HG02943 (cell line): Measurements from ENCODE around the gene RBBP8.
"Not testable (repeated sequence)": the region's sequence is repeated elsewhere in the genome, so short reads cannot be mapped to it uniquely, and the experiment has no call there.

ENCODE experiments used
- ATAC-seq: cut with Tn5 transposase; IDR thresholded peaks from one replicate; pipeline ENCODE4 v1.9.1; 2021; ENCODE audit warnings: mild to moderate bottlenecking, low read depth, moderate library complexity; ENCODE audit not compliant: unreplicated experiment

The RBBP8 gene

DNA sequence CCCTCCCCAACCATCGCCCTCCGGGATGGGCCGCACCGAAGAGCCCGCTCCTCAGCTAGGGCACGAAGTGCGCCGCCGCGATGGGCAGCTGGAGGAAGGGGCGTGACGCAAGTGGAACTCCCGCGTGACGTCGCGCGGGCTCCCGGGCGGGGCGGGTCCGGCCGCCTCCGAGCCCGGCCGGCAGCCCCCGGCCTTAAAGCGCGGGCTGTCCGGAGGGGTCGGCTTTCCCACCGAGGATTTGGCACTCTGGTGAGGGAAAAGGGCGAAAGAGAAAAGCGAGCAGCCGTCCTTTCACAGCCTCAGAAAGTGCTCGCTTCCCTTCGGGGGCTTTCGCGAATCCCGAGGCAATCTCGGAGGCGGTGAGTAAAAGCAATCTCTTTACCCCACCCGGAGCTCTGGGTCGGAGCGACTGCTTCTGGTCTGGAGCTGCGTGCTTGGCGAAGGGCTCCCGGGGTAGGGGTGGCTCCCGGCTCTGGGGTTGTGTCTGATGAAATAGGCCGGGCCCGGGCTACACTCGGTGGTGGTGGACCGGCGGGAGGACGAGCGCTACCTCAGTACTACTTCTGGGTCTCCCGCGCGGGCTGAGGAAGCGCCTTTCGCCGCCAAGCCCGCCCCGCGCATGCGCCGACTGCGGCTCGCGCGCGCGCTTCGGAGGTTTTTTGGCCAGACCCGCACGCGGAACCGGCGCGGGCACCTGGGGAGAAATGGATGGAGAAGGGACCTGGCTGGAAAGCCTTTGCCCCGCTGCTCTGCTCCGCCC is at the start of gene RBBP8:
TSS of gene RBBP8 (plus strand) at position 123 of the 760 bp plus-strand sequence. CDS start 3,524 bp downstream, outside the sequence.
- peak; percentile 80 for ATAC-seq

DNA sequence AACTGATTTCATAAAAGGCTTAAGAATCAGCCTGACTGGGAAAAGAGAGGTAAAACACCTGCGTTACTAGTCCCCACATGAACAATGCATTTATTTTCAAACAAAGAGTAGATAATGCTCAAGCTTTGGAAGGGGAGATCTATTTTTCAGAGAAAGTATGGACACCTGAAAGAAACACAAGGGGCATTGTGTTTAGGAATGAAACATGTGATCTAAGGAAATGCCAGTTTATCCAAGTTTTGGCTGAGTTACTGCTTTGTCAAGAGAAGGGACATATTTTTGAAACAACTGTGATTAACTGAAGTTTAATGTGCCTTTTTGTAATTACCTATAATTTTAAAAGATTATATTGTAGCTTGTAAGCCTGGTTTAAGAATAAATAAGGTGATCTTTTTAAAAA is 49.3 kb upstream of the RBBP8 start:
- ATAC-seq, result no peak

DNA sequence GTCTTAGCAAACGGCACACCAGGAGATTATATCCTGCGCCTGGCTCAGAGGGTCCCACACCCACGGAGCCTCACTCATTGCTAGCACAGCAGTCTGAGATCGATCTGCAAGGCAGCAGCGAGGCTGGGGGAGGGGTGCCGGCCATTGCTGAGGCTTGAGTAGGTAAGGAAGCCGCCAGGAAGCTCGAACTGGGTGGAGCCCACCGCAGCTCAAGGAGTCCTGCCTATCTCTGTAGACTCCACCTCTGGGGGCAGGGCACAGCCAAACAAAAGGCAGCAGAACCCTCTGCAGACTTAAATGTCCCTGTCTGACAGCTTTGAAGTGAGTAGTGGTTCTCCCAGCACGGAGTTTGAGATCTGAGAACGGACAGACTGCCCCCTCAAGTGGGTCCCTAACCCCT is 47.4 kb upstream of the RBBP8 start:
- not testable (repeated sequence) for ATAC-seq

DNA sequence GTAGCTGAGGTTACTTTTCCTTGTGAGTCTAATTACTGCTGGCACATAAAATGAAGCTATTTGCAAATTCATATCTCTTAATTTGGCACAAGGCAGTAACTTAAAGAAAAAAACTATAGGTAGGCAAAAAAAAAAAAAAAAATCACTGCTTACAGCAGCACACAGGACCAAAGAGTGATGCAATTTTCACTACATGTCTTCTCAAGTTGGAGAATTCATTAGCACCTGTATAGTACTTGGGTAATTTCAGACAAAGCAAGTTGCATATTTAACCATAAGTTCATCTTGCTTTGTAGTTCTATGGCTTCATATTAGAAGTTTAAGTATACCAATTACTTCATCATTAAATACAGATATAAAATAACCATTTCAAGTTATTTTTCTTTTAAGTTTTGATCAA is 33.7 kb upstream of the RBBP8 start:
- ATAC-seq, result no peak

DNA sequence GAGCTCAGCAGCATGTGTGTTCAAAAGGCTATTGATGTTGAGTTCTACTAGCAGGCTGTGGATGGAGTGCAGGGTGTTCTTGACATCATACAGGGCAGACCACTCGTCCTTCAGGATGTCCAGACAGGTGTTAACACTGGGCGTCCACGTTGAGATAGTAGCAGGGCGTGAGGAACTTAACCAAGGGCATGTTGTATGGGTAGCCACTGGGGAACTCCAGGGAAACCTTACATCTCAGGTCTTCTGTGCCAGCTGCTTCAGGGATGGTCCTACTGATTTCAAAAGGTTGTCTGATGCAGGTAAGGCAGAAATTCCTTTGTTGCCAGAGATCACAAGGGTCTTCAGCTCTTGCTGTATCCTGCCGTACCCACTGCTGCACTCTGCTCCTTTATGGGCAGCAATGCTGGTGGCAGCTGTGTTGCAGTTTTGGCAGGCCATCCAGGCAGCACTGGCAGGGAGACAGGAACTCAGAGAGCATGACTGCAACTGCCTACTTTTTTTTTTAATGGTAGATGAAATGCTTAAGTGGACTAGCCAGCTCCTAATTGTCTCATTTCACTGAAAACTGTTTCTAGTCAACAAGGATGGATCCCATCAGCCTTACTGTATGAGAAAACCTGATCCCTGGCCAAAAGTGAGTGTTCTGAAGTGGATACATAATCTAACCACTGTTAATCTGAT is 32.4 kb upstream of the RBBP8 start:
- no peak for ATAC-seq

DNA sequence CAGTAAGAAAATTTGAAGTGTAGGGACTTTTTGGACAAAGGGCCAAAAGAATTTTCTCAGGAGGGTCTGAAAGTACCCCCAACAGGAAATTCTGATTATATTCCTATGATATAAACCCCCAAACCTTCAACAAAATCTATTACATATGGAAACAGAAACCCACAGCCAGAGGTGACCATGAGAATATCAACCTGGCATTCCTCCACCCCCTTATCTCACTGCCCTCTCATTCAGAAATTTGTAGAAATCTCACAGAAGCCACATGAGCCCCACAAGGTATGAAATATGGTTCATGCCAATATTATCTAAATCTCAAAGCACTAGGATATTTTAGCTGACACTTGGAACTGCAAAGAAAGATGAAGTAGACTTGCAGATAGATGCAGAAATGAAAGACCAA is 31.0 kb upstream of the RBBP8 start:
- ATAC-seq, result no peak

DNA sequence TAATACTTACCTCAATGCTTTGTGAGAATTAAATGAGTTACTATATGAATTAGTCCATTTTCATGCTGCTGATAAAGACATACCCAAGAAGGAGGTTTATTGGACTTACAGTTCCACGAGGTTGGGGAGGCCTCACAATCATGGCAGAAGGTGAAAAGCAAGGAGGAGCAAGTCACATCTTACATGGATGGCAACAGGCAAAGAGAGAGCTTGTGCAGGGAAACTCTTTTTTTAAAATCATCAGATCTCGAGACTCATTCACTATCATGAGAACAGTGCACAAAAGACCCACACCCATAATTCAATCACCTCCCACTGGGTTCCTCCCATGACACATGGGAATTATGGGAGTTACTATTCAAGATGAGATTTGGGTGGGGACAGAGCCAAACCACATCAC is 29.9 kb upstream of the RBBP8 start:
- not testable (repeated sequence) for ATAC-seq

DNA sequence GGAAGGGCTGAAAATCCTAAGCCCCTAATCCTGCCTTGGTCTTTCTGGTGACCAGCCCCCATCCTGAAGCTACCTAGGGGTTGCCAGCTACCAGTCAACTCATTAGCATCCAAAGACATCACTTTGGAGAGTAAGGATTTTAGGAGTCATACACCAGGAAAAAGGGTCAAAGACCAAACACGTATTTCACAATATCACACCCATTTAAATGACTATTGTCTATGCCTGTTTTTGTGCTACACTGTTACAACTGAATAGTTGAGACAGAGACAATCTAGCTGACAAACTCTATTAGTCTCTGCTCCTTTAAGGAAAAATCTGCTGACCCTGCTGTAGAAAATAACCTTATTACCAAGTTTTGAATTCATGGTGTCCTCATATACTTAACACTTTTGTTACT is 21.0 kb upstream of the RBBP8 start:
- ATAC-seq, result no peak

DNA sequence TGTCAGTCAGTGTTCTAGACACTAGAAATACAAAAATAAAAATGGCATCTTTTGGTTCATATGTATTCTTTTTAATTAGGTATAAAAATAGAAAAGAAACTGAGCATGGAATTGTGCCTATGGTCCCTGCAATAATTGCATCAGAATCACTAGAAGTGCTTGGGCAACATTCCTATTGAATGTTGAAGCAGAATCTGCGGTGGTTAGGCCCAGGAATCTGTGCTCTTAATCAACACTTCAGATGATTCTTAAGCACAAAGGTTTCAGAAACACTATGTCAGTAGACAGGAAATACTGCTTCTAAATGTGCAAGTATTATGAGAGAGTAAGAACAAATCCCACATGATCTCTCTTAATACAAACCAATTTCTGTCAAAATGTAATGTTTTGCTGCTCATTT is 20.3 kb upstream of the RBBP8 start:
- no peak for ATAC-seq

DNA sequence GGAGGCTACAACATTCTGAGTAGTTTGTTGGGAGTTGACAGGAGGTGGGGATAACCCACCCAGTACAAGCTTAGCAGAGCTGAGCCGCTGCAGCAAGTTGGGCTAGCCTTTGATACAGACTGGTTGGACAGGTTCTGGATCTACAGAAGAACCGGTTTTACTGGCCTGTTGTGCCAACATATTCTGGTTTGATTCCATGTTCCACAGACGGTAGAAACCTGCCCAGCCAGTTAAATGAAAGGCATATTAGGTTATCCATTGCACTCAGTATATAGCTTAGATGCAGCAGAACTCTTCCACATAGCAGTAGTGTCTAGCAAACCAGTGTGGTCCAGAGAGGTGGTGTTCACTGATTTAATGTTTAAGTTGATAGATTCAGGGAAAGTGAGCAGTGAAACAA is 19.3 kb upstream of the RBBP8 start:
- no peak for ATAC-seq

DNA sequence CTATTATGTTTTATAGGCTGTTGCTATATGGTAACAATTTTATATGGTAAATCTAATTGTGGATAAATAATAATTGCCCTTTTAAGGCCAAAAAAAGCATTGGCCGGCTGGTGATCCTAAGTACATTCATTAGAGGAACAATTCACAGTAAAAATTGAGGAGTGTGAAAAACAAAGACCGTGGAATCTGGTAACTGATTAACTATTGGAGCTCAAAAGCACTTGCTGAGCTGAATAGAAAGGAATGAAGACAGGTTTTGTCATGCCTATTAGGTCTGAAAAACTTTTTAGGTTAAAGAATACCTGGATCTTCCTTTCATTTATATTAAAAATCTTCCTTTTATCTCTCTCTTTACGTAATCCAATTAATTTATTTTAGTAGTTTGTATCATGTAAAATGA is 18.5 kb upstream of the RBBP8 start:
- no peak for ATAC-seq

DNA sequence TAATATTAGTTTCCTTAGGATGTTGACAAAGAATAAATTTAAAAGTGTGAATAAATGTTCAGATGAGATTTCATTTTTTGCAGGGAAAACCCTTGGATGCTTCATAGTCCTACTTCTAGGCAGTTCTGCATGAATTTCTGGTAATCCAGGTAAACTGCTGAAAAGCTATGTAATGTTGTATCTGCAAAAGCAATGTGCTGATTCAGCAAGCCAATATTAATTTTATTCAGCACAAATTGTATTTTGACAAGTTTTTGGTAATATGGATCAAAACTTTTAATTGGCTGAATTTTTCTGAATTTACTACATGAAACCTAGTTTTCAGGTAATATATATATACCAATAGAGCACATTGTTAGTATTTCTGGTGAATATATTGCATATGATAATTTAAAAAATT is 17.8 kb upstream of the RBBP8 start:
- no peak for ATAC-seq

DNA sequence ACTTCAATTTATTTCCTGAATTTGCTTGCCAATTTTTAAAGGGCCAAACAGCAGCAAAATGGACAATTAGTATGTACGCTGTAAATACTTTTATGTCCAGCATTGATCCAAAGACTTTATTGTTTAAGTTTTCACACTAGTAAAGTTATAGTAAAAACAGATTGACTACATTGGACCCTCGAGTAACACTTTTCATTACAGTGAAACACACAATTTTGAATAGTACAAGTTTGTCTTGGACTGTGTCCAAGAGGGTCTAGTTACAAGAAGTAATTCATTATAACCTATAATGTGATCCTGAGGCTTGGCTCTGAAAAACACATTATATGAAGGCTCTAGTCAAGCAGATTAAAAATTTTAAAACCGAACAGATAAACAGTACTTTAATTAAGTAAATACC is 11.4 kb upstream of the RBBP8 start:
- no peak for ATAC-seq

DNA sequence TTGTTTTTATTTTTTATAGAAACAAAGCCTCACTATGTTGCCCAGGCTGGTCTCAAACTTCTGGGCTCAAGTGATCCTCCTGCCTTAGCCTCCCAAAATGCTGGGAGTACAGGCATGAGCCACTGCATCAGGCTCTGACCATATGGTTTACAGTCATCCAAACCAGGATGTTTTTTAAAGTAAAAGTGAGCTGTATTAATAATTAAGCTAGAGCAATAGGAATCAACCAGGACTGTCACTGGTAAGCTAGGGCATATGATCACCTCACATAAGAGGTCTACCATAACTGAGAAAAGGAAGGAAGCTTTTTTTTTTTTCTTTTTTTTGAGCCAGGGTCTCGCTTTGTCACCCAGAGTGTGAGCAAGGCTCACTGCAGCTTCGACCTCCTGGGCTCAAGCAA is 8.5 kb upstream of the RBBP8 start:
- no peak for ATAC-seq

DNA sequence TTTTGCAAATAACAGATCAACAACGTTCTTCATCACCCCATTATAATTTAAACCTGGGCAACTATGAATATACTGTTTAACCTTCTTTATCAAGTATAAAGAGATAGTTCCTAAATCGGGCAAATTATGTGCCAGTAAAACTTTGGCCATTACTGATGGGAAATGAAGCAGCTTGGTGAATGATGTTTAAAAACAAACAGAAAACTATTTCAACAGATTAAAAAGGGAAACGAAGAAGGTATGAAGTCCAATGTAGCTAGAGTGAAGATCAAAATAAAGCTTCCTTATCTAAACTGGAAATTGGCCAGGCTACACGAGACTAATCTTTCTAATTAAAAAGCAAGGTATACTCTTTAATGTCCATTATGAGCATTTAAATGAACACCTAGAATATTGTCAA is 6.7 kb upstream of the RBBP8 start:
- ATAC-seq, result no peak

DNA sequence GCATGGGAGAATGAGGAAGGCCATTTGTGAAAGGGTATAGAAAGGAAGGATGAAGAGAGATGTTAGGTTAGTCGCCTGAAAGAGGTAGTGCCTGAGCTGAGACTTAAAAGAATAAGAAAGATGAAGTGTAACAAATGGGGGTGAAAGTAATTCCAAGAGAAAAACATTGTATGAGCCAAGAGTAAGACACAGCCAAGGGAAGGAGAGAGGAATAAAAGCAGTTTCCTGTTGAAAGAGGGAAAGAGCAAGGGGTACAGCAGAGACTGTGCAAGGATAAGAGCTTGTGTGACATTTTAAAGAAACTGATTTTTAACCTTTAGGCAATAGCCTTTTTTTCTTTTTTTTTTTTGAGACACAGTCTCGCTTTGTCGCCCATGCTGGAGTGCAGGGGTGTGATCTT is 4.8 kb upstream of the RBBP8 start:
- no peak for ATAC-seq

DNA sequence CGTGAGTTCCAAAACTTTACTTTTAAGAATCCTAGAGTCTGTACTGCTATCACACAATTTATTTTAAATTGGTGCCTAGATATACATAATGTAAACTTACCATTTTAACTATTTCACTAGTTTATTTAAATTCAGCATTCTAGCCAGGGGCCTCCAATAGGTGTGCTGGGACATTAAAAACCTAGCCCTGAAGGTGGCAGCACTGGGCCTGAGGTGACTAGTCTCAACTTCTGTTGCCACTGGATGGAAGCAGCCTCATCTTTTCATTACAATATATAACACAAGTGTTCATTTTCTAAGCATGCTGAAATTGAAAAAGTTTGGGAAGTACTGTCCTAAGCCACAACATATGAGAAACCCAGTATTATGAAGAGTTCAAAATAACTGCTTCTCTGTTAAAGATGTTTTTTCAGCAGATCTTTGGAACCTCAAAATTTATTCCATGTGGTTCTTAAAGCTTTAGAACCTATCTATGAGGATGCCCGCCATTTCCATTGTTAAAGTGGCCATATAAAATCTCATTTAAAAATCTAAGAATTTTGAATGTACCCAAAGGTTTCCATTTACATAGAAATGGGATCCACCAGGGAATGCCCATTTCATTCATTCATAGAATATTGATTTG is 2.9 kb upstream of the RBBP8 start:
- no peak for ATAC-seq

DNA sequence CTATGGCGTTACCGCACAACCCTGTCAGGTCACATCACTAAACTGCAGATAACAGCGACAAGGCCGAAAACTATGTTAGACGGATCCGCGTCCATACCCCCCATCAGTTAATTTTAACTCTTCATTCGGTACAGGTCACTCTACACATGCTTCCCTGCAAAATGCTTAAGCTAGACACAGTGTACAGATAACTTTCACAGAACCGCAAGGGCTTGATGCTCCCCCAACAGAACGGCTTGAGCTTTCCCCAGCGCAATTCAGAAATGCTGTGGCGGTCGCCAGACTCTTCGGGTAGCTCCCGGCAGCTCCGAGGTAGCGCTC is 283 bp upstream of the RBBP8 start:
- peak; percentile 26 for ATAC-seq

DNA sequence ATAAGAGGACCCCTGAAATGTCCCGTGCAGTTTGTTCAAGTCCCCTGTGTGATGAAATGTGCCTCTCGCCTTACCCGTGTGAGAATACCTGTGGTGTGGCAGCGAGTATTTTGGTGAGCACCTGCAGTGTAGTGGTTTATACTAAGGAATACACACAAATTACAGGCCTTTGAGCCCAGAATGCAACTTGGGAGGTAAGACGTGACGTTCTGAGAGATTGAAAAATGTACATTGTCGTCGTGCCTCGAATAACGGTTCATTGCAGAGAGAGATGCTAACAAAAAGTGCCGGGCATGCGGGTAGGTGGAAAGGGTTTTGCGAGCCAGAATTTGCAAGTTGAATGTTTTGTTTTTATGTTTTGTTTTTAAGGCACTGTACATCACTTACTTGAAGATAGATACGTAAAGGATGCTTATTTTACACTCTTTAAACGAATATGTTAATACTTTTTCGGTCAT is 867 bp downstream of the RBBP8 start:
- ATAC-seq, result peak; percentile 25

DNA sequence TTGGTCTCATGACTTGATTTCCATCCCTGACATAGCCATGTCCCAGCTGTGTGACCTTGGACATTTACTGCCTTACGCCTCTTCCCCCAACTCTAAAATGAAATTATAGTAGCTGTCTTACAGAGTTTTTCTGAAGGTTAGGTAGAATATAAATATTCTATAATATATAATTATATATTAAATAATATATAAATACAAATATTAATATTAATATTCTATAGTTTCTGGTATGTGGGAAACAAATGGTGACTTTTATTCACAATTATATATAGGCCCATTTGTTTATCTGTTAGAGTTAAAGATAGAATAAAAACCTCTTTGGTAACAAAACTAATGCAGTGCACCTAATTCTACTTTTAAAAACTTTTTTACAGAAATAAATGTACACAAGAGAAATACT is 1.7 kb downstream of the RBBP8 start:
- ATAC-seq, result no peak

DNA sequence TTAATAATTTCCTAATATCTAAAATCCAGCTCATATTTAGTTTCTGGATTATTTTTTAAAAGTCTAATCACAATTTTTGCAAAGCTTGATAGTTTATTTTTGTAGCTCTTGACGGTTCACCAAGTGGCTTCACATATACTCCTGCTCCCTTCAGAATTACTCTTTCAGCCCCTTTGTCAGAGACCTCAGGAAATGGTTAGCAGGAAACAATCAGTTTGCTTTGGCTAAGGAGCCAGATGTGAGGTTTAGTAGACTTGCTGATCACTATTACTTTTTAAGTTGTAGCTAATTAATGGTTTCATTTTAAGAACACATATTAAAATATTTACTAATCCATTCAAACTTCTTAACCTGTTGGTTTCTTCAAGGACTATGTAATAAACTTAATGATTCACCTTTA is 2.3 kb downstream of the RBBP8 start:
- ATAC-seq, result no peak

DNA sequence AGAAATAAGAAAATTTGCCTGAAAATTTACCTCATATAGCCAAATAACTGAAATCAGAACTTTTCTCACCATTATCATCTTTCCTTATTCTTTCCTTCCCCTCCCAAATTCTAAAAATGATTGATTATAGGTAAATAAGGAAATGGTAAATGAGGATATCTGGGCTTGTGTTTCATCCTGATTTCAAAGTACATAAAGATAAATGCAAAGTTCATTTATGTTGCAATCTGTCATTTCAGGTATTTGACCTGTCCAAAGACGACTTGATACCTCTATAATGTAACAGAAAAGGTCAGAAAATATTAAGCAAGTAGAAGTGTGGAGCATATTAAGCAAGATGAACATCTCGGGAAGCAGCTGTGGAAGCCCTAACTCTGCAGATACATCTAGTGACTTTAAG is 3.4 kb downstream of the RBBP8 start:
- no peak for ATAC-seq
